Measurements from ENCODE around the gene RIMS4. TPM values are rescaled to one million over a fixed set of nuclear protein-coding genes. Genes with fewer than 3 reads are reported as not detected.

RIMS4 gene
- total and polyA plus RNA-seq, 4 donors = not detected

DNA sequence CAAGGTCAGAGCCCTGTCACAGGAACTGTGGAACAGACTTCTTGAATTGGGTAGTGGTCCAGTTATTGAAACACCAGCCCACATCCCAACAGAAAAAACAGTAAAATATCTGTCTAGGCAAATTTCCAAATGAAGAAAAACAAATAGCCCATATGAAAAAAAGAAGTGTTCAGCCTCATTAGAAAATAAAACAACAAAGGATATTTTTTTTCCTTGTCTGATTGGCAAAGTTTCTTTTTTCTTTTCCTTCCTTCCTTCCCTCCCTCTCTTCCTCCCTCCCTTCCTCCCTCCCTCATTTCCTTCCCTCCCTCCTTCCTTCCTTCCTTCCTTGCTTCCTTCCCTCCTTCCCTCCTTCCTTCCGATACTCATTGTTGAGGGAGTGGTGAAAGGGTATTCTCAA lies 20.6 kb upstream of the RIMS4 start:
- Histone ChIP-seq H3K27ac (ENCODE audit: low read depth in 1 of 2, low read length in 2 of 2) (no peak overlapping the region), H3K4me3 (ENCODE audit: low read depth in 1 of 3, low read length in 3 of 3) (no peak overlapping the region), H3K36me3 (ENCODE audit: control insufficient read depth in 4 of 4, insufficient read depth in 3 of 4, low read depth in 1 of 4, low read length in 3 of 4) (no peaks in the 10 kb centered on the region), H3K9me3 (ENCODE audit: control insufficient read depth in 4 of 4, low read length in 3 of 4) (no peaks in the 10 kb centered on the region), H3K27me3 (ENCODE audit: control insufficient read depth in 4 of 4, insufficient read depth in 4 of 4, low read length in 3 of 4) (peaks cover 0 to 7% (median 2%) of the 10 kb centered on the region in 4 donors), H3K9ac (ENCODE audit: low read depth in 1 of 2, low read length in 2 of 2) (no peak overlapping the region), H3K4me1 (ENCODE audit: control insufficient read depth in 4 of 4, insufficient read depth in 4 of 4, low read length in 3 of 4) (no peaks in the 10 kb centered on the region)
- TF ChIP-seq, protein P1, sequence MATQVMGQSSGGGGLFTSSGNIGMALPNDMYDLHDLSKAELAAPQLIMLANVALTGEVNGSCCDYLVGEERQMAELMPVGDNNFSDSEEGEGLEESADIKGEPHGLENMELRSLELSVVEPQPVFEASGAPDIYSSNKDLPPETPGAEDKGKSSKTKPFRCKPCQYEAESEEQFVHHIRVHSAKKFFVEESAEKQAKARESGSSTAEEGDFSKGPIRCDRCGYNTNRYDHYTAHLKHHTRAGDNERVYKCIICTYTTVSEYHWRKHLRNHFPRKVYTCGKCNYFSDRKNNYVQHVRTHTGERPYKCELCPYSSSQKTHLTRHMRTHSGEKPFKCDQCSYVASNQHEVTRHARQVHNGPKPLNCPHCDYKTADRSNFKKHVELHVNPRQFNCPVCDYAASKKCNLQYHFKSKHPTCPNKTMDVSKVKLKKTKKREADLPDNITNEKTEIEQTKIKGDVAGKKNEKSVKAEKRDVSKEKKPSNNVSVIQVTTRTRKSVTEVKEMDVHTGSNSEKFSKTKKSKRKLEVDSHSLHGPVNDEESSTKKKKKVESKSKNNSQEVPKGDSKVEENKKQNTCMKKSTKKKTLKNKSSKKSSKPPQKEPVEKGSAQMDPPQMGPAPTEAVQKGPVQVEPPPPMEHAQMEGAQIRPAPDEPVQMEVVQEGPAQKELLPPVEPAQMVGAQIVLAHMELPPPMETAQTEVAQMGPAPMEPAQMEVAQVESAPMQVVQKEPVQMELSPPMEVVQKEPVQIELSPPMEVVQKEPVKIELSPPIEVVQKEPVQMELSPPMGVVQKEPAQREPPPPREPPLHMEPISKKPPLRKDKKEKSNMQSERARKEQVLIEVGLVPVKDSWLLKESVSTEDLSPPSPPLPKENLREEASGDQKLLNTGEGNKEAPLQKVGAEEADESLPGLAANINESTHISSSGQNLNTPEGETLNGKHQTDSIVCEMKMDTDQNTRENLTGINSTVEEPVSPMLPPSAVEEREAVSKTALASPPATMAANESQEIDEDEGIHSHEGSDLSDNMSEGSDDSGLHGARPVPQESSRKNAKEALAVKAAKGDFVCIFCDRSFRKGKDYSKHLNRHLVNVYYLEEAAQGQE (IDR thresholded peaks at IDR 0.05) = no peak
- no peak for TF ChIP-seq FOXA1 (IDR thresholded peaks at IDR 0.05)
- TF ChIP-seq SP1 (IDR thresholded peaks at IDR 0.05) = no peak
- TF ChIP-seq GABPA (IDR thresholded peaks at IDR 0.05 in 1 of 2, conservative IDR thresholded peaks at IDR 0.05 in 1 of 2) = no peak
- TF ChIP-seq HNF4G (IDR thresholded peaks at IDR 0.05) = no peak
- no peak for TF ChIP-seq EGR1 (IDR thresholded peaks at IDR 0.05; ENCODE audit: low read depth in 2 of 2)
- TF ChIP-seq TAF1 (conservative IDR thresholded peaks at IDR 0.05) = no peak
- no peak for TF ChIP-seq RXRA (IDR thresholded peaks at IDR 0.05)
- no peak for TF ChIP-seq YY1 (IDR thresholded peaks at IDR 0.05)
- TF ChIP-seq, protein P2, sequence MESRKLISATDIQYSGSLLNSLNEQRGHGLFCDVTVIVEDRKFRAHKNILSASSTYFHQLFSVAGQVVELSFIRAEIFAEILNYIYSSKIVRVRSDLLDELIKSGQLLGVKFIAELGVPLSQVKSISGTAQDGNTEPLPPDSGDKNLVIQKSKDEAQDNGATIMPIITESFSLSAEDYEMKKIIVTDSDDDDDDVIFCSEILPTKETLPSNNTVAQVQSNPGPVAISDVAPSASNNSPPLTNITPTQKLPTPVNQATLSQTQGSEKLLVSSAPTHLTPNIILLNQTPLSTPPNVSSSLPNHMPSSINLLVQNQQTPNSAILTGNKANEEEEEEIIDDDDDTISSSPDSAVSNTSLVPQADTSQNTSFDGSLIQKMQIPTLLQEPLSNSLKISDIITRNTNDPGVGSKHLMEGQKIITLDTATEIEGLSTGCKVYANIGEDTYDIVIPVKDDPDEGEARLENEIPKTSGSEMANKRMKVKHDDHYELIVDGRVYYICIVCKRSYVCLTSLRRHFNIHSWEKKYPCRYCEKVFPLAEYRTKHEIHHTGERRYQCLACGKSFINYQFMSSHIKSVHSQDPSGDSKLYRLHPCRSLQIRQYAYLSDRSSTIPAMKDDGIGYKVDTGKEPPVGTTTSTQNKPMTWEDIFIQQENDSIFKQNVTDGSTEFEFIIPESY (IDR thresholded peaks at IDR 0.05) = no peak
- TF ChIP-seq, protein P3, sequence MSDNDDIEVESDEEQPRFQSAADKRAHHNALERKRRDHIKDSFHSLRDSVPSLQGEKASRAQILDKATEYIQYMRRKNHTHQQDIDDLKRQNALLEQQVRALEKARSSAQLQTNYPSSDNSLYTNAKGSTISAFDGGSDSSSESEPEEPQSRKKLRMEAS (IDR thresholded peaks at IDR 0.05) = no peak
- TF ChIP-seq, protein P4, sequence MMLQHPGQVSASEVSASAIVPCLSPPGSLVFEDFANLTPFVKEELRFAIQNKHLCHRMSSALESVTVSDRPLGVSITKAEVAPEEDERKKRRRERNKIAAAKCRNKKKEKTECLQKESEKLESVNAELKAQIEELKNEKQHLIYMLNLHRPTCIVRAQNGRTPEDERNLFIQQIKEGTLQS (IDR thresholded peaks at IDR 0.05) = no peak
- no peak for TF ChIP-seq JUND (IDR thresholded peaks at IDR 0.05)
- TF ChIP-seq RAD21 (IDR thresholded peaks at IDR 0.05) = no peak
- TF ChIP-seq, protein P5, sequence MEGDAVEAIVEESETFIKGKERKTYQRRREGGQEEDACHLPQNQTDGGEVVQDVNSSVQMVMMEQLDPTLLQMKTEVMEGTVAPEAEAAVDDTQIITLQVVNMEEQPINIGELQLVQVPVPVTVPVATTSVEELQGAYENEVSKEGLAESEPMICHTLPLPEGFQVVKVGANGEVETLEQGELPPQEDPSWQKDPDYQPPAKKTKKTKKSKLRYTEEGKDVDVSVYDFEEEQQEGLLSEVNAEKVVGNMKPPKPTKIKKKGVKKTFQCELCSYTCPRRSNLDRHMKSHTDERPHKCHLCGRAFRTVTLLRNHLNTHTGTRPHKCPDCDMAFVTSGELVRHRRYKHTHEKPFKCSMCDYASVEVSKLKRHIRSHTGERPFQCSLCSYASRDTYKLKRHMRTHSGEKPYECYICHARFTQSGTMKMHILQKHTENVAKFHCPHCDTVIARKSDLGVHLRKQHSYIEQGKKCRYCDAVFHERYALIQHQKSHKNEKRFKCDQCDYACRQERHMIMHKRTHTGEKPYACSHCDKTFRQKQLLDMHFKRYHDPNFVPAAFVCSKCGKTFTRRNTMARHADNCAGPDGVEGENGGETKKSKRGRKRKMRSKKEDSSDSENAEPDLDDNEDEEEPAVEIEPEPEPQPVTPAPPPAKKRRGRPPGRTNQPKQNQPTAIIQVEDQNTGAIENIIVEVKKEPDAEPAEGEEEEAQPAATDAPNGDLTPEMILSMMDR (IDR thresholded peaks at IDR 0.05; ENCODE audit: low read depth, low read length, missing input control) = no peak
- 89% methylated on average over 1 of the region's 1 CpG for whole genome bisulfite sequencing
- DNase-seq (ENCODE audit: low spot score) = no peak

DNA sequence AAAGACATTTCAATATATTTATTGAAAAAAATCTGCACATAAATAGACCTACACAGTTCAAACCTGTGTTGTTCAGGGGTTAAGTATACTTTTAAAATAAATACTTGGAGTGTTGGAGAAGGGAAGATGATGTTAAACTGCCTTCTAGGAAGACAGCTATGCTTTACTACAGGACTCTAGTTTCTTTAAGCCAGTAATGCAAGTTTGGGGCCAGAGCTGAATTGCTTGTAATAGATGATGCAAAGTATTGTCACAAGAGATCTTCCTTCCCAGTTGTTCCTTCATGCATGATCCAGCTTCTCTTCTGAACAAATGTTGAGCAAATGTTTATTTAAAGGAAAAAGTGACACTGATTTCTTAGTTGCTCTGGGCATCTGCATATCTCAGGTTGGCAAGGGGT lies 20.2 kb upstream of the RIMS4 start:
- no peak overlapping the region for H3K4me3 ChIP-seq (ENCODE audit: low read depth in 1 of 3, low read length in 3 of 3)
- no peak overlapping the region for H3K27ac ChIP-seq (ENCODE audit: low read depth in 1 of 2, low read length in 2 of 2)
- H3K27me3 ChIP-seq (ENCODE audit: control insufficient read depth in 4 of 4, insufficient read depth in 4 of 4, low read length in 3 of 4) = peaks cover 0 to 4% (median 2%) of the 10 kb centered on the region in 4 donors
- no peak overlapping the region for H3K9ac ChIP-seq (ENCODE audit: low read depth in 1 of 2, low read length in 2 of 2)
- DNase-seq (ENCODE audit: low spot score) = no peak
- no peaks in the 10 kb centered on the region for H3K36me3 ChIP-seq (ENCODE audit: control insufficient read depth in 4 of 4, insufficient read depth in 3 of 4, low read depth in 1 of 4, low read length in 3 of 4)
- no peaks in the 10 kb centered on the region for H3K4me1 ChIP-seq (ENCODE audit: control insufficient read depth in 4 of 4, insufficient read depth in 4 of 4, low read length in 3 of 4)
- TF ChIP-seq, protein P3 (IDR thresholded peaks at IDR 0.05) = no peak
- no peak for TF ChIP-seq RXRA (IDR thresholded peaks at IDR 0.05)
- TF ChIP-seq SP1 (IDR thresholded peaks at IDR 0.05) = no peak
- TF ChIP-seq, protein P4 (IDR thresholded peaks at IDR 0.05) = no peak
- TF ChIP-seq HNF4A (conservative IDR thresholded peaks at IDR 0.05) = no peak
- no peak for TF ChIP-seq GABPA (IDR thresholded peaks at IDR 0.05 in 1 of 2, conservative IDR thresholded peaks at IDR 0.05 in 1 of 2)
- no peak for TF ChIP-seq FOXA1 (IDR thresholded peaks at IDR 0.05)
- TF ChIP-seq FOXA2 (IDR thresholded peaks at IDR 0.05) = no peak
- TF ChIP-seq EGR1 (IDR thresholded peaks at IDR 0.05; ENCODE audit: low read depth in 2 of 2) = no peak
- TF ChIP-seq JUND (IDR thresholded peaks at IDR 0.05) = no peak
- TF ChIP-seq RAD21 (IDR thresholded peaks at IDR 0.05) = no peak
- TF ChIP-seq, protein P1 (IDR thresholded peaks at IDR 0.05) = no peak
- TF ChIP-seq, protein P2 (IDR thresholded peaks at IDR 0.05) = no peak
- no peaks in the 10 kb centered on the region for H3K9me3 ChIP-seq (ENCODE audit: control insufficient read depth in 4 of 4, low read length in 3 of 4)

Data from liver (tissue), 9 donors.